Measurements from ENCODE around the gene TSPAN5. TPM values are rescaled to one million over a fixed set of nuclear protein-coding genes. Genes with fewer than 3 reads are reported as not detected.

Gene TSPAN5
- total RNA-seq, 1 experiment from 2014 or later: 18.5 TPM

GRCh38 chr4:98686043-98686707 is 27.8 kb upstream of the TSPAN5 start:
- Mint-ChIP-seq H3K36me3 (ENCODE audit: insufficient read depth, unreplicated experiment) (no peaks in the 10 kb centered on the region), H3K27ac (ENCODE audit: low read depth, unreplicated experiment) (no peak overlapping the region), H3K4me3 (ENCODE audit: unreplicated experiment) (no peak overlapping the region), H3K4me1 (ENCODE audit: insufficient read depth, unreplicated experiment) (peaks cover 6% of the 10 kb centered on the region), H3K27me3 (ENCODE audit: insufficient read depth, unreplicated experiment) (no peaks in the 10 kb centered on the region), H3K9me3 (ENCODE audit: unreplicated experiment) (peaks cover 8% of the 10 kb centered on the region)
- no TSS peak for BruUV-seq (replicated peaks)
- ChIA-PET POLR2A (no interaction called here), CTCF (interaction anchor here (1.0 kb wide), 1 partner anchor 26 kb away, joined by 3 read pairs; no protein-coding TSS in a partner anchor)
- TF ChIP-seq, protein P1, sequence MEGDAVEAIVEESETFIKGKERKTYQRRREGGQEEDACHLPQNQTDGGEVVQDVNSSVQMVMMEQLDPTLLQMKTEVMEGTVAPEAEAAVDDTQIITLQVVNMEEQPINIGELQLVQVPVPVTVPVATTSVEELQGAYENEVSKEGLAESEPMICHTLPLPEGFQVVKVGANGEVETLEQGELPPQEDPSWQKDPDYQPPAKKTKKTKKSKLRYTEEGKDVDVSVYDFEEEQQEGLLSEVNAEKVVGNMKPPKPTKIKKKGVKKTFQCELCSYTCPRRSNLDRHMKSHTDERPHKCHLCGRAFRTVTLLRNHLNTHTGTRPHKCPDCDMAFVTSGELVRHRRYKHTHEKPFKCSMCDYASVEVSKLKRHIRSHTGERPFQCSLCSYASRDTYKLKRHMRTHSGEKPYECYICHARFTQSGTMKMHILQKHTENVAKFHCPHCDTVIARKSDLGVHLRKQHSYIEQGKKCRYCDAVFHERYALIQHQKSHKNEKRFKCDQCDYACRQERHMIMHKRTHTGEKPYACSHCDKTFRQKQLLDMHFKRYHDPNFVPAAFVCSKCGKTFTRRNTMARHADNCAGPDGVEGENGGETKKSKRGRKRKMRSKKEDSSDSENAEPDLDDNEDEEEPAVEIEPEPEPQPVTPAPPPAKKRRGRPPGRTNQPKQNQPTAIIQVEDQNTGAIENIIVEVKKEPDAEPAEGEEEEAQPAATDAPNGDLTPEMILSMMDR (IDR thresholded peaks at IDR 0.05; ENCODE audit: unreplicated experiment): no peak
- intact Hi-C loops (cut with micrococcal nuclease): no loop called here
- no peak for DNase-seq (ENCODE audit: unreplicated experiment)

DNA sequence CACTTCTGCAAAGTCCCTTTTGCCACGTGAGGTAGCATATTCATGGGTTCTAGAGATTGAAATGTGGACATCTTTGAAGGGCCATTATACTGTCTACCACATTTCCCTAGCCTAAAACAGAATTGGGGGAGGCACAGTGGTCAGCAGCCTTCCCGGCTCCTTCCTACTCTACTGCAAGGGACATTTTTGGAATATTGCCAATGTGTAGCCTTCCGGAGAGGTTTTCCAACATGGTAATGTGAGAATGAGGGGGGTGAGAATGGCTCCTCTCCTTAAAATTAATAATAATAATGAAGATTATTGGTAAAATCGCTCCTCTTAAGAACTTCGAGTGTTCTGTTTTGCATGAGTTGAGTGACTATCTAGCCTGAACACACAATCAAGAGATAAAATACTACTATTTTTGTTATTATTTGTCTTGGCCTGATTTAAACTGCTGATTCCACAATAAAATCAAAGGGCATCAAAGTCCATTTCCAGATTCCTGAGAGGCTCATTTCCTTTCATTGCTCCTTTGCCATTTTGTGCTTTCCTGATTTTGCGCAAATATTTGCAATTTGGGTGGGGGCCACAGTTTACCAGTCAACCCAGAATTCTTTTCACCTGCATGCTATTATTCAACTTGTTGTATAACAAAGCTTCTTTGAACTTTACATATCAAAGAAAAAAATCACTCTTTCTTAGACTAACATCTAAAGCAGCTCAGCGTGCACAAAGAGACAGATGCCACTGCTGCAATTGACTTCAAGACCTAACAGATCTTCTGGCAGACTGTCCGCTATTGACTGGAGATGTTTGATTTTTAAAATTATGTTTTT is 27.0 kb upstream of the TSPAN5 start:
- H3K27me3 Mint-ChIP-seq (ENCODE audit: insufficient read depth, unreplicated experiment): no peaks in the 10 kb centered on the region
- no peaks in the 10 kb centered on the region for H3K36me3 Mint-ChIP-seq (ENCODE audit: insufficient read depth, unreplicated experiment)
- POLR2A ChIA-PET: no interaction called here
- CTCF ChIA-PET: no interaction called here
- H3K9me3 Mint-ChIP-seq (ENCODE audit: unreplicated experiment): peaks cover 2% of the 10 kb centered on the region
- TF ChIP-seq, protein P1 (IDR thresholded peaks at IDR 0.05; ENCODE audit: unreplicated experiment): no peak
- H3K4me3 Mint-ChIP-seq (ENCODE audit: unreplicated experiment): no peak overlapping the region
- H3K4me1 Mint-ChIP-seq (ENCODE audit: insufficient read depth, unreplicated experiment): peaks cover 6% of the 10 kb centered on the region
- intact Hi-C loops (cut with micrococcal nuclease): no loop called here
- no peak overlapping the region for H3K27ac Mint-ChIP-seq (ENCODE audit: low read depth, unreplicated experiment)
- DNase-seq (ENCODE audit: unreplicated experiment): no peak
- BruUV-seq (replicated peaks): no TSS peak

- POLR2A ChIA-PET: no interaction called here
- H3K27ac Mint-ChIP-seq (ENCODE audit: low read depth, unreplicated experiment): no peak overlapping the region
- no TSS peak for BruUV-seq (replicated peaks)
Observed at GRCh38 chr4:98682719-98683118, 24.3 kb upstream of the TSPAN5 start.

DNA sequence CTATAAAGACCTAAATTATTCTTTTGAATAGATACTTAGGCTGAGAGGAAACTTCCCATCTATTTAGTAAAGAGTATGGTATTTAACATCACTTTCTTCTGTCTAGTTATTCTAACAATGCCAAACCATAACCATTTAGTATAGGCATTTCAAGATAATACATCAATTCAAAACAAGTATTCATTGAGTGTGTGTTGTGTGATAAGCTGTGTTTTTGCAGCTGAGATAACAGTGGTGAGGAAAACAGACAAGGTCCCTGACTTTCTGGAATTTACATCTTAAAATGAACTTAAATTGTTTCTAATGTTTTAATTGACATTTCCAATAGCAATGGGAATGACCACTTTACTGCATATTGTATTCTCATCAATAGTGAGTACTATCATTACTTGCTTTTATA is 22.4 kb upstream of the TSPAN5 start:
- Mint-ChIP-seq H3K9me3 (ENCODE audit: unreplicated experiment) (no peaks in the 10 kb centered on the region), H3K4me3 (ENCODE audit: unreplicated experiment) (no peak overlapping the region), H3K27me3 (ENCODE audit: insufficient read depth, unreplicated experiment) (no peaks in the 10 kb centered on the region), H3K4me1 (ENCODE audit: insufficient read depth, unreplicated experiment) (no peaks in the 10 kb centered on the region), H3K27ac (ENCODE audit: low read depth, unreplicated experiment) (no peak overlapping the region), H3K36me3 (ENCODE audit: insufficient read depth, unreplicated experiment) (no peaks in the 10 kb centered on the region)
- intact Hi-C loops (cut with micrococcal nuclease): no loop called here
- TF ChIP-seq, protein P1 (IDR thresholded peaks at IDR 0.05; ENCODE audit: unreplicated experiment): no peak
- ChIA-PET POLR2A (no interaction called here), CTCF (no interaction called here)
- BruUV-seq (replicated peaks): no TSS peak
- no peak for DNase-seq (ENCODE audit: unreplicated experiment)

More at GRCh38 chr4:98682719-98683118, 24.3 kb upstream of the TSPAN5 start:
- TF ChIP-seq, protein P1 (IDR thresholded peaks at IDR 0.05; ENCODE audit: unreplicated experiment): no peak
- intact Hi-C loops (cut with micrococcal nuclease): no loop called here
- Mint-ChIP-seq H3K4me3 (ENCODE audit: unreplicated experiment) (no peak overlapping the region), H3K9me3 (ENCODE audit: unreplicated experiment) (no peaks in the 10 kb centered on the region), H3K36me3 (ENCODE audit: insufficient read depth, unreplicated experiment) (no peaks in the 10 kb centered on the region), H3K4me1 (ENCODE audit: insufficient read depth, unreplicated experiment) (no peaks in the 10 kb centered on the region), H3K27me3 (ENCODE audit: insufficient read depth, unreplicated experiment) (no peaks in the 10 kb centered on the region)
- no peak for DNase-seq (ENCODE audit: unreplicated experiment)
- CTCF ChIA-PET: interaction anchor here (0.7 kb wide), 1 partner anchor 46 kb away, joined by 3 read pairs; no protein-coding TSS in a partner anchor

Measured in MCF 10A (cell line).